Measurements from ENCODE around the gene ABCB4.

GRCh38 chr7:87475359-87476178 lies at the start of gene ABCB4:
- TF ChIP-seq CTCF (conservative IDR thresholded peaks at IDR 0.05; ENCODE audit: low read depth in 2 of 2): no peak
- no peak for TF ChIP-seq ZNF331 (CRISPR knock-in tag; IDR thresholded peaks at IDR 0.05; ENCODE audit: low read depth)
- TF ChIP-seq ZNF114 (CRISPR knock-in tag; IDR thresholded peaks at IDR 0.05): no peak
- TF ChIP-seq REST (IDR thresholded peaks at IDR 0.05; ENCODE audit: unreplicated experiment): no peak
- peak; percentile 11 for TF ChIP-seq EZH2 (IDR thresholded peaks at IDR 0.05; ENCODE audit: low read depth, unreplicated experiment)
- no peak for TF ChIP-seq ZNF462 (CRISPR knock-in tag; IDR thresholded peaks at IDR 0.05)
- TF ChIP-seq EZH2phosphoT487 (IDR thresholded peaks at IDR 0.05; ENCODE audit: unreplicated experiment): no peak

All from GM23338 (cell line).